Neural cell (in vitro differentiated cells): ENCODE data around the gene TYK2.

Experiments used
- EZH2 ChIP-seq: fragments of 200-600, 300-800 bp; shearing (Covaris generic), sonication (generic); IDR thresholded peaks from 2 replicates; pipeline ENCODE4 v1.6.1; 2014; ENCODE audit warnings: antibody characterized with exemption, low read length, borderline replicate concordance, mild to moderate bottlenecking; ENCODE audit not compliant: insufficient read depth, poor library complexity, severe bottlenecking
- POLR2AphosphoS5 ChIP-seq: IDR thresholded peaks from 2 replicates; pipeline ENCODE4 v1.6.1; 2012
- RAD21 ChIP-seq: fragments of 450-650 bp; conservative IDR thresholded peaks from 2 replicates; pipeline ENCODE4 v1.6.1; 2014; ENCODE audit warnings: antibody characterized with exemption, mild to moderate bottlenecking, moderate library complexity
- SMC3 ChIP-seq: fragments of 450-650 bp; conservative IDR thresholded peaks from 2 replicates; pipeline ENCODE4 v1.6.1; 2014; ENCODE audit warnings: antibody characterized with exemption, mild to moderate bottlenecking, moderate library complexity; ENCODE audit not compliant: poor library complexity
- TAF1 ChIP-seq: IDR thresholded peaks from 2 replicates; pipeline ENCODE4 v1.6.1; 2012; ENCODE audit warnings: low read depth
- TF ChIP-seq, protein P1 (sequence below): fragments of 450-650 bp; IDR thresholded peaks from 2 replicates; pipeline ENCODE4 v1.5.1; 2014; ENCODE audit warnings: antibody characterized with exemption, mild to moderate bottlenecking, moderate library complexity; ENCODE audit not compliant: poor library complexity, severe bottlenecking
- TF ChIP-seq, protein P2 (sequence below): IDR thresholded peaks from 2 replicates; pipeline ENCODE4 v1.6.1; 2012; ENCODE audit warnings: borderline replicate concordance

DNA sequence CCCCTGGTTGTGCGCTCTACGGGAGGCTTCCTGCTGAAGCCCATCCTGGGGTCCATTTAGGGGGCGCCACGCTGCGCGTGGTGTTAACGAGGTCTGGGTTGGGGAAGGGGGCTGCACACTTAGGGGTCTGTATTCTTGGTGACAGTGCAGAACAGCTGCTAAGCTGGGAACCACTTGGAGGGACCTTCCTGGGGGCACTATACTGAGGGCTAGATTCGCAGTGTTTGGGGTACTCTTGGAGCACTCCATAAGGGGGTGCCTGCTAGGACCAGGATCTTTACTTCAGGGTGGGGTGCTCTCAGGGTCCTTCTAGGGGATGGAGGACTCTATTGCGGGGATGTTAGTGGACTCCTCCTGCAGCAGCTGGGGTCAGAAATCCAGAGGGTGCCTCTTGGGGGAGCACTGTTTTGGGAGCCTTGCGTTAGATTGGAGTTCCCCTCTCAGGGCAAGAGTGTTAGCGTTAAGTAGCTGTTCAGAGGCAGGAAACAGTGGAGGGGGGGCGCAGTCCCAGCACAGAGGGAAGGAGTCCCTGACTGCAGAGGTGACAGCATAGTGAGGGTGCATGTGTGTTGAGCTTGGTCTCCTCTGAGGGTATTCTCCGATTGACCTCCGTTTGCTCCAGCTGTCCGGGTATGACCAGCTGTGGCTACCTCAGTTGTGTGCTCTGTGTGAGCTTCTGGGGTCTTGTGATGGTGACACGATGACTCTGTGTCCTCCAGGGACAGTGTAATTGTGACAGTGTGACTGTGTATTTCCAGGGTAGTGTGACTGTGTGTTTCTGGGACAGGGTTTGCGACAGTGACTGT, 41.1 kb upstream of the TYK2 start:
- TF ChIP-seq, protein P1, sequence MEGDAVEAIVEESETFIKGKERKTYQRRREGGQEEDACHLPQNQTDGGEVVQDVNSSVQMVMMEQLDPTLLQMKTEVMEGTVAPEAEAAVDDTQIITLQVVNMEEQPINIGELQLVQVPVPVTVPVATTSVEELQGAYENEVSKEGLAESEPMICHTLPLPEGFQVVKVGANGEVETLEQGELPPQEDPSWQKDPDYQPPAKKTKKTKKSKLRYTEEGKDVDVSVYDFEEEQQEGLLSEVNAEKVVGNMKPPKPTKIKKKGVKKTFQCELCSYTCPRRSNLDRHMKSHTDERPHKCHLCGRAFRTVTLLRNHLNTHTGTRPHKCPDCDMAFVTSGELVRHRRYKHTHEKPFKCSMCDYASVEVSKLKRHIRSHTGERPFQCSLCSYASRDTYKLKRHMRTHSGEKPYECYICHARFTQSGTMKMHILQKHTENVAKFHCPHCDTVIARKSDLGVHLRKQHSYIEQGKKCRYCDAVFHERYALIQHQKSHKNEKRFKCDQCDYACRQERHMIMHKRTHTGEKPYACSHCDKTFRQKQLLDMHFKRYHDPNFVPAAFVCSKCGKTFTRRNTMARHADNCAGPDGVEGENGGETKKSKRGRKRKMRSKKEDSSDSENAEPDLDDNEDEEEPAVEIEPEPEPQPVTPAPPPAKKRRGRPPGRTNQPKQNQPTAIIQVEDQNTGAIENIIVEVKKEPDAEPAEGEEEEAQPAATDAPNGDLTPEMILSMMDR, result peak; percentile 4
- TF ChIP-seq RAD21 (no peak), SMC3 (no peak), POLR2AphosphoS5 (peak; percentile 13), EZH2 (no peak), TAF1 (no peak)
- TF ChIP-seq, protein P2, sequence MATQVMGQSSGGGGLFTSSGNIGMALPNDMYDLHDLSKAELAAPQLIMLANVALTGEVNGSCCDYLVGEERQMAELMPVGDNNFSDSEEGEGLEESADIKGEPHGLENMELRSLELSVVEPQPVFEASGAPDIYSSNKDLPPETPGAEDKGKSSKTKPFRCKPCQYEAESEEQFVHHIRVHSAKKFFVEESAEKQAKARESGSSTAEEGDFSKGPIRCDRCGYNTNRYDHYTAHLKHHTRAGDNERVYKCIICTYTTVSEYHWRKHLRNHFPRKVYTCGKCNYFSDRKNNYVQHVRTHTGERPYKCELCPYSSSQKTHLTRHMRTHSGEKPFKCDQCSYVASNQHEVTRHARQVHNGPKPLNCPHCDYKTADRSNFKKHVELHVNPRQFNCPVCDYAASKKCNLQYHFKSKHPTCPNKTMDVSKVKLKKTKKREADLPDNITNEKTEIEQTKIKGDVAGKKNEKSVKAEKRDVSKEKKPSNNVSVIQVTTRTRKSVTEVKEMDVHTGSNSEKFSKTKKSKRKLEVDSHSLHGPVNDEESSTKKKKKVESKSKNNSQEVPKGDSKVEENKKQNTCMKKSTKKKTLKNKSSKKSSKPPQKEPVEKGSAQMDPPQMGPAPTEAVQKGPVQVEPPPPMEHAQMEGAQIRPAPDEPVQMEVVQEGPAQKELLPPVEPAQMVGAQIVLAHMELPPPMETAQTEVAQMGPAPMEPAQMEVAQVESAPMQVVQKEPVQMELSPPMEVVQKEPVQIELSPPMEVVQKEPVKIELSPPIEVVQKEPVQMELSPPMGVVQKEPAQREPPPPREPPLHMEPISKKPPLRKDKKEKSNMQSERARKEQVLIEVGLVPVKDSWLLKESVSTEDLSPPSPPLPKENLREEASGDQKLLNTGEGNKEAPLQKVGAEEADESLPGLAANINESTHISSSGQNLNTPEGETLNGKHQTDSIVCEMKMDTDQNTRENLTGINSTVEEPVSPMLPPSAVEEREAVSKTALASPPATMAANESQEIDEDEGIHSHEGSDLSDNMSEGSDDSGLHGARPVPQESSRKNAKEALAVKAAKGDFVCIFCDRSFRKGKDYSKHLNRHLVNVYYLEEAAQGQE, result no peak
